ENCODE results near the gene NRCAM.

Gene NRCAM

DNA sequence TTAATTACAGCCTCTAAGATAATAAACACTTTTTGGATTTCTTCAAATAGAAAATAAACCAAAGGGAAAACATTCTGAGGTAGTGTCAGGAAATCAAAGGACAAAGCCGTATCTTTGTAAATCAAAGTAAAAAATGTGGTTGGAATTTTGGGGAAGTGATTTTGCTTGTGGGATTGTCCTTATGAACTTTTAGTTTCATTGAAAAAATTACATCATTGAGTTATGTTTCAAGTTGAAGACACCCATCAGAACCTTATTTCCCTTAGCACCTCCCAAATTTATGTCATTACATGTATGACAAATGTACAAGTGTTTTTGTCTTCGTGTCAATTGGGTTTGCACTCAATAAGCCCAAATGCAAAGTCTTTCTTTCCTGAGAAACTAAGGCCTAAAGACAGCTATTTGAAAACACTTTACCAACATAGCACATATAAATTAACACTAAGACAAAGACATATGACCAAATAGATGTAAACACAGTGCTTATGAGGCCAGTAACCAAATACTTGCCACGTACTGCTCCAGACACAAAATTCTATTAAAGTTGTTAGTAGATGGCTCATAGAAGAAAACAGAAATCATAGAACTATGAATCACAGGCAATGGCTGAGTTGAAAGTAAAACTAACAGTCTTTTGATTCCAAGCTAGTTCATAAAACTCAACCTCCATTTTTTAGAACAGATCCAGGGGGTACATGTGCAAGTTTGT lies 299.2 kb downstream of the NRCAM start:
- Histone ChIP-seq H4K8ac (ENCODE audit: low read length) (no peak overlapping the region), H3K4me1 (ENCODE audit: control insufficient read depth, insufficient read depth, low read depth, low read length) (no peaks in the 10 kb centered on the region), H4K91ac (ENCODE audit: low read length) (no peak overlapping the region)

DNA sequence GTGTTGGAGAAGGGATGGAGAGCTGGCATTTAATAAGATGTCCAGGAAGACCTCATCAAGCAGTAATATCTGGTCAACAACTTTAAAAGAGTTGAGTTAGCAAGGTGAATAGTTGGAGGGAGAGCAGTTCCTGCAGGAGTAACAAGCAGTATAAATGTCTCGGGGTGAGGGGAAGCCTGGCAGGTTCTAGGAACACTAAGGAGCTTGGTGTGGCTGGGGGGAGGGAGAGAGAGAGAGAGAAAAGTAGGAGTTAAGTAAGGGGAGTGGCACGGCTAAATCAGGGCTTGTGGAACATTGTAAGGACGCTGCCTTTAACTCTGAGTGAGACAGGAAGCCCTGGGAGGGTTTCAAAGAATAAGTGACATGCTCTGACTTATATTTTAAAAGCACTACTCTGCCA lies 304.0 kb downstream of the NRCAM start:
- Histone ChIP-seq H2BK5ac (ENCODE audit: low read depth, low read length, poor library complexity, severe bottlenecking) (no peak overlapping the region), H4K8ac (ENCODE audit: low read length) (no peak overlapping the region), H4K91ac (ENCODE audit: low read length) (no peak overlapping the region), H3K27ac (ENCODE audit: low read length, poor library complexity, severe bottlenecking) (no peak overlapping the region), H2BK12ac (ENCODE audit: low read length in 2 of 2) (no peak overlapping the region), H3K14ac (ENCODE audit: low read length in 2 of 2) (no peak overlapping the region), H2AFZ (ENCODE audit: low read depth, low read length) (no peak overlapping the region), H3K4me1 (ENCODE audit: control insufficient read depth, insufficient read depth, low read depth, low read length) (no peaks in the 10 kb centered on the region), H3K4me3 (ENCODE audit: insufficient read depth in 1 of 2, low read depth in 1 of 2, low read length in 2 of 2) (no peak overlapping the region), H3K4me2 (ENCODE audit: low read length, poor library complexity, severe bottlenecking) (no peak overlapping the region), H3K18ac (ENCODE audit: low read depth in 1 of 2, low read length in 2 of 2) (no peak overlapping the region), H3K36me3 (ENCODE audit: control insufficient read depth in 1 of 2, insufficient read depth in 2 of 2, low read depth in 1 of 2, low read length in 2 of 2) (no peaks in the 10 kb centered on the region), H3K23ac (ENCODE audit: low read length in 2 of 2) (no peak overlapping the region), H3K27me3 (ENCODE audit: control insufficient read depth in 1 of 2, insufficient read depth in 1 of 2, low read length in 2 of 2) (no peaks in the 10 kb centered on the region), H2AK5ac (ENCODE audit: low read length, severe bottlenecking) (no peak overlapping the region), H3K9me3 (ENCODE audit: control insufficient read depth, low read length) (no peaks in the 10 kb centered on the region), H2BK15ac (ENCODE audit: low read depth, poor library complexity, severe bottlenecking) (peak overlapping the region; percentile 5), H3K9ac (ENCODE audit: low read length) (no peak overlapping the region), H3K4ac (ENCODE audit: low read depth in 1 of 2, low read length in 2 of 2) (no peak overlapping the region), H3K79me1 (replicated peaks; ENCODE audit: low read length, poor library complexity, severe bottlenecking) (no peaks in the 10 kb centered on the region), H2BK120ac (ENCODE audit: low read depth, low read length) (no peak overlapping the region)
- no peak for DNase-seq
- WGBS, result 34% methylated on average over 2 of the region's 3 CpGs

More for the DNA sequence above, 299.2 kb downstream of the NRCAM start:
- Histone ChIP-seq H3K4me2 (ENCODE audit: low read length, poor library complexity, severe bottlenecking) (no peak overlapping the region), H3K9me3 (ENCODE audit: control insufficient read depth, low read length) (no peaks in the 10 kb centered on the region), H2AFZ (ENCODE audit: low read depth, low read length) (no peak overlapping the region), H2BK120ac (ENCODE audit: low read depth, low read length) (no peak overlapping the region), H3K36me3 (ENCODE audit: control insufficient read depth in 1 of 2, insufficient read depth in 2 of 2, low read depth in 1 of 2, low read length in 2 of 2) (no peaks in the 10 kb centered on the region), H3K4me3 (ENCODE audit: insufficient read depth in 1 of 2, low read depth in 1 of 2, low read length in 2 of 2) (no peak overlapping the region), H3K27ac (ENCODE audit: low read length, poor library complexity, severe bottlenecking) (no peak overlapping the region), H2AK5ac (ENCODE audit: low read length, severe bottlenecking) (no peak overlapping the region), H2BK15ac (ENCODE audit: low read depth, poor library complexity, severe bottlenecking) (no peak overlapping the region), H3K79me1 (replicated peaks; ENCODE audit: low read length, poor library complexity, severe bottlenecking) (no peaks in the 10 kb centered on the region), H3K27me3 (ENCODE audit: control insufficient read depth in 1 of 2, insufficient read depth in 1 of 2, low read length in 2 of 2) (no peaks in the 10 kb centered on the region), H3K9ac (ENCODE audit: low read length) (no peak overlapping the region), H2BK5ac (ENCODE audit: low read depth, low read length, poor library complexity, severe bottlenecking) (no peak overlapping the region), H3K14ac (ENCODE audit: low read length in 2 of 2) (no peak overlapping the region), H3K18ac (ENCODE audit: low read depth in 1 of 2, low read length in 2 of 2) (no peak overlapping the region), H2BK12ac (ENCODE audit: low read length in 2 of 2) (no peak overlapping the region), H3K23ac (ENCODE audit: low read length in 2 of 2) (no peak overlapping the region), H3K4ac (ENCODE audit: low read depth in 1 of 2, low read length in 2 of 2) (no peak overlapping the region)
- 92% methylated on average over 2 of the region's 3 CpGs for WGBS
- no peak for DNase-seq

DNA sequence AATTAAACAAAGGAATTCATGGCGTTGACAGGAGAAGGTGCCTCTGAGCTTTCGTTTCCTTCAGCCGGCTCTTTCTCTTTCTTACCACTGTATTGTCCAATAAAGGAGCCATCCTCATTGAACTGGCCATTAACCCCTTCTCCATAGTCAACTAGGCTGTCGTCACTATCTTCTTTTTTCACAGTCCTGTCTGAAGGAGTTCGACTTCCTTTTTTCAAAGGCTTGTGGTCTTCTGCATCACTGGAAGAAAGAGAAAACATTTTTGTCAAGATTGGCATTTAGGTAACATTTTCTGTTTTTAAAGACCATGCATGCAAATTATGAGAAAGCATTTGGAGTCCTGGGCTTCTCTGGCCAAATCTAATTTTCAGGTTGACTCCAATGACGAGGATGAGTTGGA lies 306.3 kb downstream of the NRCAM start:
- Histone ChIP-seq H3K9me3 (ENCODE audit: control insufficient read depth, low read length) (no peaks in the 10 kb centered on the region), H3K18ac (ENCODE audit: low read depth in 1 of 2, low read length in 2 of 2) (no peak overlapping the region), H2BK12ac (ENCODE audit: low read length in 2 of 2) (no peak overlapping the region), H4K8ac (ENCODE audit: low read length) (no peak overlapping the region), H2AFZ (ENCODE audit: low read depth, low read length) (no peak overlapping the region), H3K4me2 (ENCODE audit: low read length, poor library complexity, severe bottlenecking) (peak overlapping the region; percentile 37), H3K23ac (ENCODE audit: low read length in 2 of 2) (no peak overlapping the region), H2BK5ac (ENCODE audit: low read depth, low read length, poor library complexity, severe bottlenecking) (no peak overlapping the region), H3K27ac (ENCODE audit: low read length, poor library complexity, severe bottlenecking) (no peak overlapping the region), H3K4me1 (ENCODE audit: control insufficient read depth, insufficient read depth, low read depth, low read length) (peaks cover 4% of the 10 kb centered on the region), H3K14ac (ENCODE audit: low read length in 2 of 2) (no peak overlapping the region), H3K4me3 (ENCODE audit: insufficient read depth in 1 of 2, low read depth in 1 of 2, low read length in 2 of 2) (no peak overlapping the region), H3K36me3 (ENCODE audit: control insufficient read depth in 1 of 2, insufficient read depth in 2 of 2, low read depth in 1 of 2, low read length in 2 of 2) (no peaks in the 10 kb centered on the region), H4K91ac (ENCODE audit: low read length) (no peak overlapping the region), H3K79me1 (replicated peaks; ENCODE audit: low read length, poor library complexity, severe bottlenecking) (no peaks in the 10 kb centered on the region), H2BK15ac (ENCODE audit: low read depth, poor library complexity, severe bottlenecking) (no peak overlapping the region), H3K9ac (ENCODE audit: low read length) (no peak overlapping the region), H3K4ac (ENCODE audit: low read depth in 1 of 2, low read length in 2 of 2) (no peak overlapping the region), H2BK120ac (ENCODE audit: low read depth, low read length) (no peak overlapping the region), H3K27me3 (ENCODE audit: control insufficient read depth in 1 of 2, insufficient read depth in 1 of 2, low read length in 2 of 2) (no peaks in the 10 kb centered on the region), H2AK5ac (ENCODE audit: low read length, severe bottlenecking) (no peak overlapping the region)
- no peak for DNase-seq
- 88% methylated on average over 6 of the region's 6 CpGs for WGBS

DNA sequence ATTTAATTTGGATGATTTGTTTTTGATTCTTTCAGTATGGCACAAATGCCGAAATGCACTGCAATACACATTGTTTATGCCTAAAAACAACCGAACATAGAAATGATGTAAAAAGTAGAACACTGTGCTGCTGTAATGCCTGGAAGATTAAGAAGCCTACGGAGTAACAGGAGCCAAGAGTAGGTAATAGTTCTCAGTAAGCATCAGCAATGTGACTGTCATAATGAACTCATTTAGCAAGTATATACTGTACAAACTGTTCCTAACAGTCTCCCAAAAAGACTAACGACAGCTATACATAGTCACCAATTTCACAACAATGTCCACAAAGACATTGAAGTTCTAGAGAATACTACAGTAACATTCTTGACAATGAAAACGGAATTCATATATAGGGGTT lies 307.1 kb downstream of the NRCAM start:
- Histone ChIP-seq H2AFZ (ENCODE audit: low read depth, low read length) (no peak overlapping the region), H4K91ac (ENCODE audit: low read length) (no peak overlapping the region), H3K27me3 (ENCODE audit: control insufficient read depth in 1 of 2, insufficient read depth in 1 of 2, low read length in 2 of 2) (no peaks in the 10 kb centered on the region), H3K4ac (ENCODE audit: low read depth in 1 of 2, low read length in 2 of 2) (no peak overlapping the region), H3K36me3 (ENCODE audit: control insufficient read depth in 1 of 2, insufficient read depth in 2 of 2, low read depth in 1 of 2, low read length in 2 of 2) (no peaks in the 10 kb centered on the region), H3K4me1 (ENCODE audit: control insufficient read depth, insufficient read depth, low read depth, low read length) (peaks cover 4% of the 10 kb centered on the region), H2BK5ac (ENCODE audit: low read depth, low read length, poor library complexity, severe bottlenecking) (no peak overlapping the region), H3K9me3 (ENCODE audit: control insufficient read depth, low read length) (no peaks in the 10 kb centered on the region), H3K4me2 (ENCODE audit: low read length, poor library complexity, severe bottlenecking) (no peak overlapping the region), H3K9ac (ENCODE audit: low read length) (no peak overlapping the region), H2AK5ac (ENCODE audit: low read length, severe bottlenecking) (no peak overlapping the region), H4K8ac (ENCODE audit: low read length) (no peak overlapping the region), H3K23ac (ENCODE audit: low read length in 2 of 2) (no peak overlapping the region), H3K4me3 (ENCODE audit: insufficient read depth in 1 of 2, low read depth in 1 of 2, low read length in 2 of 2) (no peak overlapping the region), H3K14ac (ENCODE audit: low read length in 2 of 2) (no peak overlapping the region), H2BK15ac (ENCODE audit: low read depth, poor library complexity, severe bottlenecking) (no peak overlapping the region), H2BK120ac (ENCODE audit: low read depth, low read length) (no peak overlapping the region), H3K18ac (ENCODE audit: low read depth in 1 of 2, low read length in 2 of 2) (no peak overlapping the region), H3K79me1 (replicated peaks; ENCODE audit: low read length, poor library complexity, severe bottlenecking) (no peaks in the 10 kb centered on the region), H3K27ac (ENCODE audit: low read length, poor library complexity, severe bottlenecking) (no peak overlapping the region), H2BK12ac (ENCODE audit: low read length in 2 of 2) (no peak overlapping the region)
- DNase-seq, result no peak
- 93% methylated on average over 5 of the region's 5 CpGs for WGBS
